GM23338 (cell line): ENCODE measurements around the gene TIMM17A. TPM values are rescaled to one million over a fixed set of nuclear protein-coding genes. Genes with fewer than 3 reads are reported as not detected.

Source experiments
- ATAC-seq: fragments of 200-7000 bp; cut with Tn5 transposase; 3 replicates; pipeline ENCODE4 v1.9.1; 2020
- DNase-seq: peaks from one replicate; pipeline ENCODE4 v3.0.0-alpha.2; 2015; ENCODE audit warnings: low spot score
- H2AFZ ChIP-seq: fragments of 200-600 bp; sonication (generic); 2 replicates; pipeline ENCODE4 v1.8.0; 2016; ENCODE audit warnings: antibody characterized with exemption, mild to moderate bottlenecking, moderate library complexity
- H3F3A ChIP-seq: fragments of 200-600 bp; sonication (generic); replicated peaks from 2 replicates; pipeline ENCODE4 v1.8.0; 2017; ENCODE audit warnings: antibody characterized with exemption, mixed run types, low read depth
- H3K27ac ChIP-seq: fragments of 200-600 bp; sonication (generic); 2 replicates; pipeline ENCODE4 v1.6.1; 2016; ENCODE audit warnings: low read depth
- H3K27me3 ChIP-seq: fragments of 200-600 bp; sonication (generic); 2 replicates; pipeline ENCODE4 v1.8.0; 2016; ENCODE audit warnings: mild to moderate bottlenecking, mixed run types, moderate library complexity; ENCODE audit not compliant: insufficient read depth
- H3K36me3 ChIP-seq: fragments of 200-600 bp; sonication (generic); 2 replicates; pipeline ENCODE4 v1.8.0; 2016; ENCODE audit warnings: mild to moderate bottlenecking; ENCODE audit not compliant: insufficient read depth
- H3K4me1 ChIP-seq: fragments of 200-600 bp; sonication (generic); 2 replicates; pipeline ENCODE4 v1.8.0; 2016; ENCODE audit warnings: mild to moderate bottlenecking, moderate library complexity; ENCODE audit not compliant: insufficient read depth
- H3K4me2 ChIP-seq: fragments of 200-600 bp; sonication (generic); 2 replicates; pipeline ENCODE4 v1.7.1; 2017; ENCODE audit warnings: mixed run types
- H3K4me3 ChIP-seq: fragments of 200-600 bp; sonication (generic); 2 replicates; pipeline ENCODE4 v1.6.1; 2016; ENCODE audit warnings: mixed run types
- H3K79me2 ChIP-seq: fragments of 200-600 bp; sonication (generic); replicated peaks from 2 replicates; pipeline ENCODE4 v1.8.0; 2017; ENCODE audit warnings: mild to moderate bottlenecking; ENCODE audit not compliant: insufficient read depth
- H3K9me2 ChIP-seq: fragments of 200-600 bp; sonication (generic); 2 replicates; pipeline ENCODE4 v1.8.0; 2017; ENCODE audit not compliant: insufficient read depth
- H4K20me1 ChIP-seq: fragments of 200-600 bp; sonication (generic); replicated peaks from 2 replicates; pipeline ENCODE4 v1.8.0; 2017; ENCODE audit warnings: mild to moderate bottlenecking; ENCODE audit not compliant: insufficient read depth
- H3K27ac Mint-ChIP-seq: 2 replicates; pipeline ENCODE4 v1.8.0; 2020; ENCODE audit warnings: inconsistent platforms, mild to moderate bottlenecking, moderate library complexity, mixed read lengths
- H3K27me3 Mint-ChIP-seq: 3 replicates; pipeline ENCODE4 v1.8.0; 2022; ENCODE audit warnings: low read depth, mild to moderate bottlenecking, moderate library complexity, mixed read lengths, inconsistent platforms; ENCODE audit not compliant: insufficient read depth, poor library complexity
- H3K36me3 Mint-ChIP-seq: 3 replicates; pipeline ENCODE4 v1.8.0; 2021; ENCODE audit warnings: low read depth, mild to moderate bottlenecking, inconsistent platforms, moderate library complexity, mixed read lengths
- H3K4me1 Mint-ChIP-seq: 3 replicates; pipeline ENCODE4 v1.8.0; 2020; ENCODE audit warnings: mild to moderate bottlenecking, inconsistent platforms, mixed read lengths
- H3K4me3 Mint-ChIP-seq: 3 replicates; pipeline ENCODE4 v1.8.0; 2021; ENCODE audit warnings: moderate library complexity, mild to moderate bottlenecking, inconsistent platforms, mixed read lengths
- H3K9me3 Mint-ChIP-seq: 3 replicates; pipeline ENCODE4 v1.8.0; 2020; ENCODE audit warnings: moderate library complexity, mild to moderate bottlenecking, inconsistent platforms, mixed read lengths
- CREB1 ChIP-seq: fragments of 250-450 bp; sonication (Bioruptor Pico); IDR thresholded peaks from 2 replicates; pipeline ENCODE4 v1.5.0; 2020; ENCODE audit warnings: low read depth, mild to moderate bottlenecking, moderate library complexity
- CTCF ChIP-seq, 2 experiments: fragments of 200-600 bp in 1 of 2; sonication (generic) in 1 of 2; conservative IDR thresholded peaks; 2 replicates each; pipeline versions ENCODE4 v1.5.1 to v1.6.1; 2016 to 2017; ENCODE audit warnings: antibody characterized with exemption in 2 of 2, low read depth in 2 of 2, mild to moderate bottlenecking in 2 of 2, moderate library complexity in 1 of 2
- ETS1 ChIP-seq: IDR thresholded peaks from 2 replicates; pipeline ENCODE4 v1.6.1; 2016; ENCODE audit warnings: antibody characterized with exemption
- EZH2 ChIP-seq: fragments of 200-600 bp; sonication (generic); IDR thresholded peaks from one replicate; pipeline ENCODE4 v1.8.0; 2017; ENCODE audit warnings: antibody characterized with exemption, mild to moderate bottlenecking, low read depth; ENCODE audit not compliant: unreplicated experiment
- EZH2phosphoT487 ChIP-seq: fragments of 200-600 bp; sonication (generic); IDR thresholded peaks from one replicate; pipeline ENCODE4 v1.8.1; 2018; ENCODE audit warnings: antibody characterized with exemption; ENCODE audit not compliant: unreplicated experiment
- JUNB ChIP-seq: IDR thresholded peaks from one replicate; pipeline ENCODE4 v1.6.1; 2016; ENCODE audit warnings: antibody characterized with exemption; ENCODE audit not compliant: unreplicated experiment
- NANOG ChIP-seq: IDR thresholded peaks from 2 replicates; pipeline ENCODE4 v1.6.1; 2016; ENCODE audit warnings: antibody characterized with exemption, borderline replicate concordance
- POLR2AphosphoS5 ChIP-seq: IDR thresholded peaks from 2 replicates; pipeline ENCODE4 v1.6.1; 2016; ENCODE audit warnings: antibody characterized with exemption, low read depth
- REST ChIP-seq: IDR thresholded peaks from one replicate; pipeline ENCODE4 v1.6.1; 2018; ENCODE audit warnings: antibody characterized with exemption; ENCODE audit not compliant: unreplicated experiment
- STAT1 ChIP-seq: IDR thresholded peaks from one replicate; pipeline ENCODE4 v1.6.1; 2016; ENCODE audit warnings: antibody characterized with exemption; ENCODE audit not compliant: unreplicated experiment
- ZNF114 ChIP-seq: fragments of 250-450 bp; sonication (Bioruptor Pico); IDR thresholded peaks from 2 replicates; pipeline ENCODE4 v1.5.0; 2020; ENCODE audit warnings: mild to moderate bottlenecking, moderate library complexity
- ZNF331 ChIP-seq: fragments of 250-450 bp; sonication (Bioruptor Pico); IDR thresholded peaks from 2 replicates; pipeline ENCODE4 v1.5.0; 2020; ENCODE audit warnings: low read depth, mild to moderate bottlenecking, moderate library complexity
- ZNF462 ChIP-seq: fragments of 250-450 bp; sonication (Bioruptor Pico); IDR thresholded peaks from 2 replicates; pipeline ENCODE4 v1.5.0; 2020; ENCODE audit warnings: mild to moderate bottlenecking, moderate library complexity
- polyA plus RNA-seq: library from polyadenylated mRNA; unstranded; fragments of >200 nt; fragmentation: Nextera tagmentation; extraction: Ambion mirVana; gene quantifications from 2 replicates; pipeline ENCODE4 v1.2.1, GENCODE V29; 2016
- total RNA-seq: library from RNA; depleted of rRNA; stranded (reverse); fragments of >200 nt; shearing (Covaris generic); gene quantifications from 2 replicates; pipeline ENCODE4 v1.2.3, GENCODE V29; 2014

Gene TIMM17A
- total and polyA plus RNA-seq, 2 experiments from 2014 or later, result 38.5 to 60.0 TPM

- DNase-seq, result no peak
- H3K4me3 ChIP-seq, result no peak overlapping the region
- no peaks in the 10 kb centered on the region for H3K27me3 Mint-ChIP-seq
- no peak overlapping the region for H3K4me3 Mint-ChIP-seq
- no peaks in the 10 kb centered on the region for H4K20me1 ChIP-seq
- no peaks in the 10 kb centered on the region for H3K36me3 ChIP-seq
- no peaks in the 10 kb centered on the region; the same call in 2 of the 3 replicates for H3K4me1 Mint-ChIP-seq
- no peaks in the 10 kb centered on the region for H3K27me3 ChIP-seq
- H3K4me1 ChIP-seq, result no peaks in the 10 kb centered on the region
- no peaks in the 10 kb centered on the region for H3K36me3 Mint-ChIP-seq
- H3K9me3 Mint-ChIP-seq, result no peaks in the 10 kb centered on the region
- 0 out of 2 replicates have a peak, but pooled peaks cover 4% of the 10 kb centered on the region for H3K9me2 ChIP-seq
- no peak for TF ChIP-seq REST
- no peak for TF ChIP-seq EZH2phosphoT487
- no peak for TF ChIP-seq CREB1 (CRISPR knock-in tag)
- TF ChIP-seq ZNF114 (CRISPR knock-in tag), result no peak
- no peak for TF ChIP-seq POLR2AphosphoS5
- no peak for TF ChIP-seq JUNB
- TF ChIP-seq STAT1, result no peak
- no peak for TF ChIP-seq ETS1
- no peak for TF ChIP-seq ZNF462 (CRISPR knock-in tag)
- TF ChIP-seq CTCF (conservative IDR thresholded peaks at IDR 0.05; ENCODE audit: low read depth in 2 of 2), result no peak
- no peak for TF ChIP-seq EZH2
- TF ChIP-seq NANOG, result no peak
- TF ChIP-seq ZNF331, result no peak
- no peaks in the 10 kb centered on the region for H3K79me2 ChIP-seq
- H3F3A ChIP-seq, result no peaks in the 10 kb centered on the region
- H3K27ac ChIP-seq, result no peak overlapping the region
- H3K4me2 ChIP-seq, result no peak overlapping the region
- H3K27ac Mint-ChIP-seq, result no peak overlapping the region
- no peak overlapping the region for H2AFZ ChIP-seq
- ATAC-seq, result no peak
These were observed 30.1 kb upstream of the TIMM17A start for GRCh38 chr1:201925301-201925567.
